Measurements from ENCODE around the gene TRIM42. TPM values are rescaled to one million over a fixed set of nuclear protein-coding genes. Genes with fewer than 3 reads are reported as not detected.

Gene TRIM42
- total RNA-seq, 4 donors from 2014 or later, result not detected

- no peak for TF ChIP-seq POLR2AphosphoS5 (IDR thresholded peaks at IDR 0.05)
- TF ChIP-seq CTCF (IDR thresholded peaks at IDR 0.05), result no peak
- no peak for TF ChIP-seq EP300 (IDR thresholded peaks at IDR 0.05; ENCODE audit: low read depth)
- no peak for TF ChIP-seq POLR2A (IDR thresholded peaks at IDR 0.05)
- H3K27ac ChIP-seq, result no peak overlapping the region
- no peaks in the 10 kb centered on the region for H3K4me1 ChIP-seq
- DNase-seq, result no peak
- intact Hi-C loops (cut with DNase I; ENCODE audit: low total_unique reads) (no loop called here), in situ Hi-C loops (cut with MboI; ENCODE audit: low pct_ligation_motif_present in 1 of 4, low pct_unique_long_range_greater_than_20kb in 1 of 4, low sequenced_read_pairs in 3 of 4) (no loop called here)
- WGBS, 2 donors (ENCODE audit: low coverage in 1 of 2), result 59 to 86% methylated on average over 2 to 3 of the region's 3 CpGs
- no peaks in the 10 kb centered on the region for H3K36me3 ChIP-seq
- no peaks in the 10 kb centered on the region for H3K9me3 ChIP-seq
- H3K27me3 ChIP-seq, result no peaks in the 10 kb centered on the region
- no peak overlapping the region for H3K4me3 ChIP-seq
Observed at GRCh38 chr3:140717921-140718320, 40.1 kb downstream of the TRIM42 start.

GRCh38 chr3:140719841-140720614 is 42.2 kb downstream of the TRIM42 start:
- in situ Hi-C loops (cut with MboI; ENCODE audit: low pct_ligation_motif_present in 1 of 4, low pct_unique_long_range_greater_than_20kb in 1 of 4, low sequenced_read_pairs in 3 of 4) (no loop called here), intact Hi-C loops (cut with DNase I; ENCODE audit: low total_unique reads) (no loop called here)
- no peaks in the 10 kb centered on the region for H3K36me3 ChIP-seq
- WGBS, 2 donors (ENCODE audit: low coverage in 1 of 2), result 85 to 87% methylated on average over 4 to 5 of the region's 5 CpGs
- H3K9me3 ChIP-seq, result no peaks in the 10 kb centered on the region
- no peak overlapping the region for H3K27ac ChIP-seq
- no peaks in the 10 kb centered on the region for H3K4me1 ChIP-seq
- no peak for DNase-seq
- H3K4me3 ChIP-seq, result no peak overlapping the region
- no peaks in the 10 kb centered on the region for H3K27me3 ChIP-seq
- peak in 1 of 3 donors; percentile 22 for TF ChIP-seq POLR2AphosphoS5 (IDR thresholded peaks at IDR 0.05)
- no peak for TF ChIP-seq EP300 (IDR thresholded peaks at IDR 0.05; ENCODE audit: low read depth)

GRCh38 chr3:140723576-140723975 is 45.7 kb downstream of the TRIM42 start:
- H3K9me3 ChIP-seq, result no peaks in the 10 kb centered on the region
- WGBS, 2 donors (ENCODE audit: low coverage in 1 of 2), result 40 to 60% methylated on average over 1 to 3 of the region's 3 CpGs
- in situ Hi-C loops (cut with MboI; ENCODE audit: low pct_ligation_motif_present in 1 of 4, low pct_unique_long_range_greater_than_20kb in 1 of 4, low sequenced_read_pairs in 3 of 4) (no loop called here), intact Hi-C loops (cut with DNase I; ENCODE audit: low total_unique reads) (no loop called here)
- no peak overlapping the region for H3K27ac ChIP-seq
- no peaks in the 10 kb centered on the region for H3K27me3 ChIP-seq
- H3K4me1 ChIP-seq, result no peaks in the 10 kb centered on the region
- no peak for TF ChIP-seq POLR2AphosphoS5 (IDR thresholded peaks at IDR 0.05)
- no peak for TF ChIP-seq POLR2A (IDR thresholded peaks at IDR 0.05)
- H3K36me3 ChIP-seq, result no peaks in the 10 kb centered on the region
- no peak overlapping the region for H3K4me3 ChIP-seq
- DNase-seq, result no peak

- Histone ChIP-seq H3K27me3 (no peaks in the 10 kb centered on the region), H3K4me1 (no peaks in the 10 kb centered on the region), H3K36me3 (no peaks in the 10 kb centered on the region), H3K27ac (no peak overlapping the region), H3K4me3 (no peak overlapping the region), H3K9me3 (no peaks in the 10 kb centered on the region)
- intact Hi-C loops (cut with DNase I; ENCODE audit: low total_unique reads), result no loop called here
- DNase-seq, result no peak
- WGBS, 2 donors (ENCODE audit: low coverage in 1 of 2), result 82 to 100% methylated on average over 1 to 4 of the region's 4 CpGs
- no peak for TF ChIP-seq POLR2A (IDR thresholded peaks at IDR 0.05)
- no peak for TF ChIP-seq POLR2AphosphoS5 (IDR thresholded peaks at IDR 0.05)
- TF ChIP-seq EP300 (IDR thresholded peaks at IDR 0.05; ENCODE audit: low read depth), result no peak
- TF ChIP-seq CTCF (IDR thresholded peaks at IDR 0.05), result no peak
- in situ Hi-C loops (cut with MboI; ENCODE audit: low pct_ligation_motif_present in 1 of 4, low pct_unique_long_range_greater_than_20kb in 1 of 4, low sequenced_read_pairs in 3 of 4), result no loop called here
Observed at GRCh38 chr3:140724856-140725812, 47.3 kb downstream of the TRIM42 start.

- intact Hi-C loops (cut with DNase I; ENCODE audit: low total_unique reads) (no loop called here), in situ Hi-C loops (cut with MboI; ENCODE audit: low pct_ligation_motif_present in 1 of 4, low pct_unique_long_range_greater_than_20kb in 1 of 4, low sequenced_read_pairs in 3 of 4) (no loop called here)
- H3K36me3 ChIP-seq, result no peaks in the 10 kb centered on the region
- 88 to 100% methylated on average over 1 of the region's 1 CpG for WGBS, 2 donors (ENCODE audit: low coverage in 1 of 2)
- no peak for DNase-seq
- TF ChIP-seq POLR2A (IDR thresholded peaks at IDR 0.05), result no peak
- no peak for TF ChIP-seq POLR2AphosphoS5 (IDR thresholded peaks at IDR 0.05)
- no peak for TF ChIP-seq EP300 (IDR thresholded peaks at IDR 0.05; ENCODE audit: low read depth)
- no peak for TF ChIP-seq CTCF (IDR thresholded peaks at IDR 0.05)
- no peaks in the 10 kb centered on the region for H3K27me3 ChIP-seq
- no peaks in the 10 kb centered on the region for H3K9me3 ChIP-seq
- H3K4me3 ChIP-seq, result no peak overlapping the region
- H3K27ac ChIP-seq, result no peak overlapping the region
- H3K4me1 ChIP-seq, result no peaks in the 10 kb centered on the region
Observed at GRCh38 chr3:140726066-140726465, 48.2 kb downstream of the TRIM42 start.

All from transverse colon (tissue), 4 donors.